Activated naive CD4-positive, alpha-beta T cell treated with Interleukin-2 at 50 U/mL for 16 hours (primary cell): ENCODE results near the gene AKAP12.

Source experiments
- DNase-seq: peaks from one replicate; pipeline ENCODE4 v3.0.0-alpha.2; 2020

Gene AKAP12

GRCh38 chr6:151284012-151284411 lies 44.2 kb downstream of the AKAP12 start:
- DNase-seq = no peak

DNA sequence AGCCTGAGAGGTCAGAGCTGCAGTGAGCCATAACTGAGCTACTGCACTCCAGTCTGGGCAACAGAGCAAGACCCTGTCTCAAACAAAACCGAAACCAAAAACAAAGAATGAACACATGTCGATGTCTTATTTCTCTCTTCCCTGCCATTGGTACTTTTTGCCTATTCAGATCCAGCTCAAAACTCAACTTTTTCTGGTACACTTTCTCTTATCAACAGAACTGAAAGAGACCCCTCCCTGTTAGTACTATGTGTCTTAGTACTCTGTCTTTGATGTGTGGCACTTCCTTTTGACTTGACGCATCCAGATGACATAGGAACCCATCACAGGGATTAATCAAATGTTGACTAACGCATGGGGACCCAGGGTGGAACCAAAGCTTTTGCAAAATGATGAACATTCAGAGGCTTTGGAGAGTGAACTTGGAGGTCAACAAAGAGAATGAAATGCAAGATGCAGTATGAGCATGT lies 44.8 kb downstream of the AKAP12 start:
- no peak for DNase-seq

GRCh38 chr6:151285122-151285521 lies 45.4 kb downstream of the AKAP12 start:
- DNase-seq = no peak

- DNase-seq = no peak
Measured at GRCh38 chr6:151286214-151286613, 46.4 kb downstream of the AKAP12 start.

GRCh38 chr6:151288712-151289398 lies 49.1 kb downstream of the AKAP12 start:
- no peak for DNase-seq

DNA sequence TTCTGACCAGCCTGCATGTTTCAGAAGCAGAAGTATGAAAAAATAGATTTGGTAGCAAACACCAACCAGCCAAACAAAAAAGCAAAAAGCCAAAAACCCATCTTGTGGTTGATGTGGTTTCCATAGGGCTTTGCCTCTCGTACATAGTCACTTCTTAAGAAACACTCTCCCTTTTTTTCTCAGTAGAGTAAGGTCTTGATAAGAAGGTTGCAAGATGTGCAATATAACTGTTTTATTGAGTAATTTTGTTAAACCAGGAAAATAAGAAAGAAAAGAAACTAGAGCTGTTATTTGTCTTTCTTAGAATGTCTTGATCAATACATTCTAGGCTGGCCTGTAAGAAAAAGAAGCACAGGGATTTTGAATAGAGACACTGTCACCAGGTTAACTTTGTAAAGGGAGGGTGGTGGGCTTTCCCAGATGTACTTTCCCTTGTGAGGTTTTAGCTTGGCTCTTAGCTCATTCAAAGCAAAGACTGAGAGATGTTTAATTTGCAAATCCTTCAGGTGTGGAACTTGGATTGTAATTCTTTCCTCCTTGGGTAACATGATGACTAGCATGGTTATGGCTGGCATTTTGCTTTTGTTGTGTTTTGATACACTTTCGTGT lies 49.7 kb downstream of the AKAP12 start:
- no peak for DNase-seq

DNA sequence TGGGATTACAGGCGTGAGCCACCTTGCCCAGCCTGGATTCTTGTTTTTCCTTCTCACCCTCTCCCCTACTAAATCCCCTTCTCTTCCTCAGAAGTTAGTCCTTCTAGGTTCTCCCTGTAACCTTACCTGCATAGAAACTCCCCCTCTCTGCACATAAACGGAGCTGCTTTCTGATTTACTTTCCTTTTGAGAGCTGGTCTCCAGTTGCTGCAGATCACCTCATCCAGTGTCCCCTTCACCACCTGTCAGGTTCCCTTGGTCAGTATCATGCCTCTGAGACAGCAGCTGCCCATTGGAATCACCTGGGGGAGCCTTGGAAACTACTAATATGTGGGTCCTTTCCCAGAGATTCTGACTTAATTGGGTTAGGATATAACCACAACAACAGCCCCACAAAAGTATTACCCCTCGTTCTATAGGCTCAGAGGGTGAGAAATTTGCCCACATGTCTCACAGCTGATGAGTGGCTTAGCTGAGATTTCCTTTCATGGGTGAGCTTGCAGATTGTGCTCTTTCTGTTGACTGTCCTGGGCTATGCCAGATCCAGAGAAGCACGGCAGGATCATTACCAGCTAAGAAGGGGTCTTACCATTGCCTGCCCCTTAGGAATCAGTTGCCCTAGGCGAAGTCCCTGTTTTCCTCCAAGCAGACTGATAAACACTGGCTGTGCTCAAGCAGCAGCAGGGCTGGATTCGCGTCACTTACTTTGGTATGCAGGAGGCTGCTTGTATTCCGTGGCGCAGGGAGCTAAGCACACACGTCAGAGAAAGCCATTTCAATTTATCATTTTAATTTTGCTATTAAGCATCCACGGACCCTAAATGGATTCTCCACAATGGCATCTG lies 51.3 kb downstream of the AKAP12 start:
- DNase-seq = no peak

- no peak for DNase-seq
Measured at GRCh38 chr6:151291722-151292059, 51.9 kb downstream of the AKAP12 start.

GRCh38 chr6:151292974-151293687 lies 53.4 kb downstream of the AKAP12 start:
- no peak for DNase-seq

- DNase-seq = no peak
Measured at GRCh38 chr6:151293688-151294016, 53.9 kb downstream of the AKAP12 start.

- no peak for DNase-seq
Measured at GRCh38 chr6:151294561-151295101, 54.9 kb downstream of the AKAP12 start.

- DNase-seq = no peak
Measured at GRCh38 chr6:151297886-151298285, 58.1 kb downstream of the AKAP12 start.

DNA sequence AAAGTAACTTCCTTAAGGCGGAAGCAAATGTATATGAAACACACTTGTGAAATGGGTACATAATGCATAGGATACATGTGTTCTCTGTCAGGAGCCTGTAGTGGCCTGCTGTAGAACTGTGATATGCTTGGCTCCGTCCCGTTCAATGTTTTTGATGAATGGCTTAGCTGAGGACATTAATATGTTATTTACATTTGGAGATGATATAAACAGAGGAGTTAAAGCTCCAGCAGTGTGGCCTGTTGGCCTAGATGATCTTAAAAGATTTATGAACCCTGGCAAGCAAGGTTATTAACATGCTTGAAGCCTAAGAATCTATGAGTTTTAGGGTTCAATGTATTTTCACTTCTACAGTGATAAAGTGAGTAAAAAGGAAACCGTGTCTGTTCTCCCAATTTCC lies 59.2 kb downstream of the AKAP12 start:
- DNase-seq = no peak

DNA sequence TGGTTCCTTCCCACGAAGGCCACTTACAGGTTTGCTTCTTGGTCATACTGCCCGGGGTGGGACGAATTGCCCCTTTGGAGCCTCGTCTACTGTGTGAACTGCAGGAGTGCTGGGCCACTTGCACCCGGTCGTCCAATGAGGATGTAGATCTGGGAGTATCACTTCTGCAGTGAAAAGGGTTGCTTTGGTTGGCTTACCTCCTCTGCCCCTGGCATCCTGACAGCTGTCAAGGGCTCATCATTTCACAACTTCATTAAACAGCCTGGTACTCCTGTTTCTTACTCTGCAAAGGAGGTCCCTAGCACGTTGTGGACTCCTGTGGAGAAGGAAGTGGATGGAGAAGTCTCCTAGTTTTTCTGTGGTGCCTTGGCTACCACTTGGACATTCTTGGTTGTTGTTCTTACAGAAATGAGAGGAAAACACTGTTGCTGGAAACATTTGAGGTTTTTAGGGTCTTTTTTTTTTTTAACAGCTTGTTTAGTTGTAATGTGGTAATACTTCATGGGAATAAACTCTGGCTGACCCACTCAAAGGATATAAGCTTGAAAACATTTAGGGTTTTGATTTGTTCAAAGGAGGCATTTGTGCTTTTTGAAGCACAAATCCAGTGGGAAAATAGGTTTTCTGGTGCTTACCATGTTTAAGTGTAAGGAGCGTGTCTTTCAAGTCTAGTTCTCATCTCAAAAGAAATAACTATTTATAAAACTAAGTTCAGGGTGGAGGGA lies 60.7 kb downstream of the AKAP12 start:
- DNase-seq = no peak

DNA sequence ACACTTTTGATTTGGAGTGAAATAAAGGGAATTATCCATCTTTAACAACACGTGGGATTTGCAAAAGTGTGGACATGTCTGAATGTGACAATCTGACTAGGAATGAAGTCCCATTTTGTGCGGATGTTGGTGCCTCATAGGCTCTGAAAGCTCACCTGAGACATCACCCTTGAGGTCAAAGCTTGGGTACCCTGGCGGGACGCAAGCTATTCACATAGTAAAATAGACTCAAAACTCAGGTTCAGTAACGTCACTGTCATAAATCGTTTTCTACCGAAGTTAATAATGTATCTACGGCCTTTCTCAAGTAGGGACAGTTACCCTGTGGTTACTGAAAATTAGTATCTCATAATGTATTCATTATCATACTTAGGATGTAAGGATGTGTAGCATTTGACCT lies 61.8 kb downstream of the AKAP12 start:
- DNase-seq = no peak

- no peak for DNase-seq
Measured at GRCh38 chr6:151303231-151303630, 63.5 kb downstream of the AKAP12 start.

DNA sequence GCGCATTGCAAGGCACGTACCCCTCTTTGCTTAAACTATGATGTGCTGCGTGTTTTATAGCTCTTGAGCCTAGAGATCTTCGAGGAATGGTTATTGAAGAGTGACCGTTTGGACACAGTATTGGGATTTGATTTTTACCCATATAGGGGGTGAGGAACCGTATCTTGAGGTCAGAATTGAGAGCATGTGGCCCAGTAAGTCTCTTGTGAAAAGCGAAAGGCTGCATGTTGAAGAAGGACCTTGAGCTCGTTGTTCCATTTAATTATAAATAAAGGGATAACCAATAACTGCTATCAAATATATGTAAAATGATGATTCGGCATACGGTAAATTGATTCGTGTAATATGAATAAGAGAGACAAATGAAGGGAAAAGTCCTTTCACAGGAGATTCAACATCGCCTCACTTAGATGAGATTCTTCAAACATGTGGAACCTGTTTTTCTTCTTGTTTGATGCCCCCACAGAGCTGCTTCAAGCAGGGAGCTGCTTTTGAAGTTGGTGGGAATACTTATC lies 66.6 kb downstream of the AKAP12 start:
- DNase-seq = no peak

DNA sequence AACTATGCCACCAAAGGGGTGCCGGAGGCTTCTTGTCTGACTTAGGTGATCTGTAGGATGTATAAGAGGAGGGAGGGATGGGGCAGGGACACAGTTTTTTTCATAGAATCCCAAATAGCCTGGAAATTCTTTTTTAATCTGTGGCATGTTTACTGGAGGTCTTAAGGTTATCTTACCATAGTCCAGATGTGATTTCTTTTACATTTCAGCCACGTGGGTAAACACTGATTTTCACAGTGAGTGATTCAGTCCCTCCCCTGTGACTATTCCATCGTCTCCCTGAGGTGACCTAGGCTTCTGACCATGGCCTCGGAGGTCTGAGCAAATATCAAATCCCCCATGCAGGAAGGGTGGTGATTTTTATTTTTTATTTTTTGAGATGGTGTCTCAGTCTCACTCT lies 67.7 kb downstream of the AKAP12 start:
- no peak for DNase-seq

DNA sequence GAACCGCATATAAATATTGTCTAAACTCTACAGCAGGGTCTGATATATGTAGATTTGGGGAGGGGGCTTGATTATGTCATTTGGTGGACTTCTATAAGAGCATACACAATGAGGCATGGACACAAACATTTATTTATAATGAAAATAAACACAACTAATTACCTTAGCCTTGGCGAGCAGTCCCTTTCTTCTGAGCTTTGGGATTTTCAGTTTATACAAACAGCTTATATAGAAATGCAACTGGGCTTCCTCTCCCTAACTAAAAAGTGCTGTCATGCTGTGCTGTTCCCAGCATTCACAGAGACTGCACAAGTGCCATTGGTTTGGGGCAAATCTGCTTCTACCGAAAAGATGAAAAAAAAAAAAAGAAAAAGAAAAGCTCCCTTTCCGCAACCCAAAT lies 69.9 kb downstream of the AKAP12 start:
- no peak for DNase-seq

- DNase-seq = no peak
Measured at GRCh38 chr6:151310279-151310678, 70.5 kb downstream of the AKAP12 start.

GRCh38 chr6:151310852-151311767 lies 71.3 kb downstream of the AKAP12 start:
- DNase-seq = no peak
